ENCODE measurements around the gene EPB41L1. TPM values are rescaled to one million over a fixed set of nuclear protein-coding genes. Genes with fewer than 3 reads are reported as not detected.
"Not testable (repeated sequence)": the region's sequence is repeated elsewhere in the genome, so short reads cannot be mapped to it uniquely, and the experiment has no call there.

Gene EPB41L1
- total RNA-seq, 2 experiments from 2014 or later: 0.28 TPM; not detected in 1

GRCh38 chr20:36130390-36130789, 24.1 kb upstream of the EPB41L1 start:
- H3K27me3 Mint-ChIP-seq: peaks cover 4% of the 10 kb centered on the region
- H3K36me3 Mint-ChIP-seq: no peaks in the 10 kb centered on the region
- no peaks in the 10 kb centered on the region for H3K9me3 Mint-ChIP-seq (ENCODE audit: low read depth)
- ATAC-seq: no peak
- CTCF ChIA-PET: interaction anchor here (0.6 to 2.3 kb wide), 2 partner anchors 32 to 138 kb away, joined by 3 to 5 read pairs; no protein-coding TSS in a partner anchor
- no peak overlapping the region for H3K27ac Mint-ChIP-seq
- H3K4me3 Mint-ChIP-seq: no peak overlapping the region
- no peak for DNase-seq
- no peaks in the 10 kb centered on the region for H3K4me1 Mint-ChIP-seq

DNA sequence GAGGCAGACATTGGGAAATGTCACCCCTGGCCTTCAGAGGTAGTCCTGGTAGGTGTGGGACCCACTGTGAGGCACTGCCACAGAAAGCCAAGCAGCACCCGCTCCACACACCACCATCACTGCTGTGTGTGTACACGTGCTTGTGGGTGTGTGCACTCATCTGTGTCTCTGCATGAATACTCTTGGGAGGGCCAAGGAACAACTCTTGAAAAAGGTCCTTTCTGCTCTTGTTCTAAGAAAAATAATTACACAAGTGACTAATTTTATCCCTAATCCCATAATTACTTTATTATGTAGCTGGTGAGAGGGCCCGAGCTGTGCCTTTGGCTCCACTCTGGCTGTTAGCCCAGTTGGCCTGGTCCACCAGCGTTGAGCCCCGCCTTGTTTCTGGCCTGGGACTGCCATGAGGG, 21.7 kb upstream of the EPB41L1 start:
- ATAC-seq (no peak), DNase-seq (no peak)
- Mint-ChIP-seq H3K36me3 (no peaks in the 10 kb centered on the region), H3K4me1 (no peaks in the 10 kb centered on the region), H3K9me3 (ENCODE audit: low read depth) (no peaks in the 10 kb centered on the region), H3K27ac (no peak overlapping the region), H3K4me3 (no peak overlapping the region), H3K27me3 (peaks cover 1% of the 10 kb centered on the region)
- CTCF ChIA-PET: interaction anchor here (8.7 kb wide), 1 partner anchor 140 kb away, joined by 243 read pairs; no protein-coding TSS in a partner anchor

DNA sequence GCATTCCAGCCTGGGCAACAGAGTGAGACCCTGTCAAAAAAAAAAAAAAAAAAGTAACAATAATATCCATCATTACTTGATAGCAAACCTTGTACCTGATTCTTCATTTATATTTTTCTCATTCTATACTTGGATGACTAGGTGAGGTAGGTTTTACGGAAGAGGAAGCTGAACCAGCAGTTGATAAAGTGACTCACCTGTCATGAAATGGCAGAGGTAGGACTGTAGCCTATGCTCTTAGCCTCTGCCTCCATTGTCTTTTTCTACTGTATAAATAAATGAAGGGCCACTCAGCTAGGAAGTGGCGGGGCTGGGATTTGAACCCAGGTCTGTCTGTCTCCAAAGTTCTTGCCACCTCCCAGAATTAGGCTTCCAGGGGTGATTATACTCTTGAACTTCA, 20.7 kb upstream of the EPB41L1 start:
- no peak for ATAC-seq
- no peak overlapping the region for H3K27ac Mint-ChIP-seq
- CTCF ChIA-PET: interaction anchor here (0.8 to 8.7 kb wide), 2 partner anchors 20 to 141 kb away, joined by 3 to 243 read pairs; no protein-coding TSS in a partner anchor
- peaks cover 2% of the 10 kb centered on the region for H3K27me3 Mint-ChIP-seq
- no peak overlapping the region for H3K4me3 Mint-ChIP-seq
- H3K4me1 Mint-ChIP-seq: no peaks in the 10 kb centered on the region
- DNase-seq: no peak
- H3K9me3 Mint-ChIP-seq (ENCODE audit: low read depth): no peaks in the 10 kb centered on the region
- H3K36me3 Mint-ChIP-seq: no peaks in the 10 kb centered on the region

- Mint-ChIP-seq H3K4me3 (no peak overlapping the region), H3K9me3 (ENCODE audit: low read depth) (no peaks in the 10 kb centered on the region), H3K27ac (no peak overlapping the region), H3K36me3 (no peaks in the 10 kb centered on the region), H3K27me3 (peaks cover 2% of the 10 kb centered on the region), H3K4me1 (no peaks in the 10 kb centered on the region)
- ATAC-seq (no peak), DNase-seq (no peak)
- CTCF ChIA-PET: interaction anchor here (8.7 kb wide), 1 partner anchor 143 kb away, joined by 243 read pairs; no protein-coding TSS in a partner anchor
These were observed 19.4 kb upstream of the EPB41L1 start for GRCh38 chr20:36135159-36135558.

- Mint-ChIP-seq H3K27me3 (peaks cover 2% of the 10 kb centered on the region), H3K4me1 (no peaks in the 10 kb centered on the region), H3K36me3 (no peaks in the 10 kb centered on the region), H3K27ac (no peak overlapping the region), H3K4me3 (no peak overlapping the region), H3K9me3 (ENCODE audit: low read depth) (no peaks in the 10 kb centered on the region)
- no peak for ATAC-seq
- CTCF ChIA-PET: interaction anchor here (8.7 kb wide), 1 partner anchor 143 kb away, joined by 243 read pairs; no protein-coding TSS in a partner anchor
- no peak for DNase-seq
These were observed 18.7 kb upstream of the EPB41L1 start for GRCh38 chr20:36135821-36136220.

DNA sequence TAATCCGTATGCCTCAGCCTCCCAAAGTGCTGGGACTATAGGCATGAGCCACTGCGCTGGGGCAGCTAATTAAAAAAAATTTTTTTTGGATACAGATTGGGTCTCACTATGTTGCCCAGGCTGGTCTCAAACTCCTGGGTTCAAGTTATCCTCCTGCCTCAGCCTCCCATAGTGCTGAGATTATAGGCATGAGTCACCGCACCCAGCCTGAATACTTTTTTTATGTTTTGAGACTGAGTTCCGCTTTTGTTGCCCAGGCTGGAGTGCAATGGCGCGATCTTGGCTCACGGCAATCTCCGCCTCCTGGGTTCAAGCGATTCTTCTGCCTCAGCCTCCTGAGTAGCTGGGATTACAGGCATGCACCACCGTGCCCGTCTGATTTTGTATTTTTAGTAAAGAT, 17.2 kb upstream of the EPB41L1 start:
- not testable (repeated sequence) for DNase-seq; H3K4me3 Mint-ChIP-seq; ATAC-seq; H3K27ac Mint-ChIP-seq; H3K36me3 Mint-ChIP-seq; H3K27me3 Mint-ChIP-seq; H3K9me3 Mint-ChIP-seq (ENCODE audit: low read depth); H3K4me1 Mint-ChIP-seq
- CTCF ChIA-PET: interaction anchor here (1.2 to 8.7 kb wide), 5 partner anchors 10 to 177 kb away, joined by 3 to 243 read pairs (median 3); no protein-coding TSS in a partner anchor

DNA sequence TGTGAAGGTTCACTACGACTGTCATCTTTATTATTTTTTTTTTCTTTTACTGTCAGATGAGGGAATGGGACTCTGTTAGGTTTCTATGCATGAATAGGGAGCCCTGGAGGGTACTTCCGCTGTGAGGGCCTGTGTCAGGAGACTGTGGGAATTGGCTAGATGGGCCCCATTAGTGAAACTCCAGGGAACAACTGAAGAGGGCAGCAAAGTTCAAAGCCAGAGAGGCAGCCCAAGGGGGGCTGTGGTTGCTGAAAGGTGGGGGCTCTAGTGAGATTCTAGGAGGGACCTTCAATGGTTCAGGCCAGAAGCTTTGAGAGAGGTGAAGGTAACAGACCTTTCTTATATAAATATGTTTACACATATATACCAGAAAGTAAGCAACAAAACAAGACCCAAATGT, 13.2 kb upstream of the EPB41L1 start:
- no peaks in the 10 kb centered on the region for H3K9me3 Mint-ChIP-seq (ENCODE audit: low read depth)
- CTCF ChIA-PET: interaction anchor here (0.6 to 8.7 kb wide), 2 partner anchors 149 kb away, joined by 3 to 243 read pairs; no protein-coding TSS in a partner anchor
- no peak for ATAC-seq
- no peaks in the 10 kb centered on the region for H3K36me3 Mint-ChIP-seq
- H3K4me1 Mint-ChIP-seq: peaks cover 7% of the 10 kb centered on the region
- no peak for DNase-seq
- no peak overlapping the region for H3K27ac Mint-ChIP-seq
- peaks cover 15% of the 10 kb centered on the region for H3K27me3 Mint-ChIP-seq
- no peak overlapping the region for H3K4me3 Mint-ChIP-seq

DNA sequence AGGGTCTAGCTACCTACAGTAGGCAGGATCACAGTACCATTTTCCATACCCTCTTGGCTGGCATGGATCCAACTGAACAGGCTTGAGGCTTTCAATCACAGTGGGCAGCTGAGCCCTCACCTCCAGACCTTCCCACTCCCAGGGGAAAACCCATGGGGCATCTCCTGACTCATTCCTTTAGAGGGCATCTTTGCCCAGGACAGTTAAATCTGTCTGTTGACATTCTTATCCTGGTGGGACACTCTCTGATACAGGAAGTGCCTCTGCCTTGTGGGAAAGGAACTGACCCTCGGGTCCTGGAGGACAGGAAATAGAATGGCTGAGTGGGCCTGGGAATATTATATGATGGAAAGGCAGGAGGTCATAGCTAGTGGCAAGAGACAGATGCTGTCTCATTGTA, 10.2 kb upstream of the EPB41L1 start:
- DNase-seq (no peak), ATAC-seq (no peak)
- Mint-ChIP-seq H3K27ac (no peak overlapping the region), H3K9me3 (ENCODE audit: low read depth) (no peaks in the 10 kb centered on the region), H3K36me3 (no peaks in the 10 kb centered on the region), H3K27me3 (peaks cover 17% of the 10 kb centered on the region), H3K4me3 (no peak overlapping the region), H3K4me1 (peaks cover 7% of the 10 kb centered on the region)
- CTCF ChIA-PET: interaction anchor here (1.9 to 3.4 kb wide), 3 partner anchors 151 to 190 kb away, joined by 4 to 17 read pairs (median 9); partner anchors contain the start of gene SCAND1

GRCh38 chr20:36145877-36146707, 8.4 kb upstream of the EPB41L1 start:
- Mint-ChIP-seq H3K4me3 (no peak overlapping the region), H3K9me3 (ENCODE audit: low read depth) (no peaks in the 10 kb centered on the region), H3K27me3 (peaks cover 17% of the 10 kb centered on the region), H3K27ac (no peak overlapping the region), H3K4me1 (peaks cover 7% of the 10 kb centered on the region), H3K36me3 (no peaks in the 10 kb centered on the region)
- DNase-seq (no peak), ATAC-seq (no peak)
- CTCF ChIA-PET: interaction anchor here (0.7 to 3.4 kb wide), 4 partner anchors 54 to 532 kb away, joined by 3 to 9 read pairs (median 4); no protein-coding TSS in a partner anchor

DNA sequence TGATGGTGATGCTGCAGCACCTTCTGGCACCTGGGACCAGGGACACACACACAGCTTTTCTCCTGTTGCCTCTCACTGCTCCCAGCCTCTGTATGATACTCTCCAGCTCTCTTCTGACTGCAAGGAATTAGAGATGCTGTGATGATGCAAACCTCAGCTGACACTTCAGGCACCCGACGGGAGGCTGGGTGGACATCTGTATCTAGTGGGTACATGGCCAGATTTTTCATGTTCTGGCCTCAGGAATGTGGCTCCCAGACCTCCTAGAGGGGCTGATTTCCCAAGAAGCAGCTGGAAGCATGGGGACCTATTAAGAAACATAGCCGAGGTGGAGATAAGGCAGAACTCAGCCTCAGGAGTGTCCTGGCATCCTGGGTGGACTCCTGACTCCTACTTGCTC, 6.8 kb upstream of the EPB41L1 start:
- Mint-ChIP-seq H3K4me1 (peaks cover 5% of the 10 kb centered on the region), H3K36me3 (no peaks in the 10 kb centered on the region), H3K4me3 (no peak overlapping the region), H3K9me3 (ENCODE audit: low read depth) (no peaks in the 10 kb centered on the region), H3K27ac (no peak overlapping the region), H3K27me3 (peaks cover 20% of the 10 kb centered on the region)
- CTCF ChIA-PET: interaction anchor here (1.3 kb wide), 1 partner anchor 55 kb away, joined by 3 read pairs; no protein-coding TSS in a partner anchor
- DNase-seq: no peak
- no peak for ATAC-seq

DNA sequence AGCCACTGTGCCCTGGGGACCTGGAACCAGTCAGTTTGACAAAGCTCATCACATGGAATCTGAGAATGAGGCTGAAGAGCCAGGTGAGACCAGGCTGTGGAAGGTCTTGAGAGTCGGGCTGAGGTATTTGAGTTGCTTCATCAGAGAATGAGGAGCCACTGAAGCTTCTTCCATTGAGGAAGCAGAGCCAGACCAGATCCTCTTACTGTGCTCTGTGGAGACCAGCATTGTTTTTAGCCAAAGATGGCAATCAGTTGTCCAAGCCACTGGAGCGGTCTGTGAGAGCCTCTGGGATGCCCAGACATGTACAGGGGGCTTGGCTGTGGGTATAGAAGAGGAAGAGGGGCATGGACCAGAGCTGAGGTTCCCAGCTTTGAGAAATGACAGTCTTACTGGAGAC, 6.1 kb upstream of the EPB41L1 start:
- Mint-ChIP-seq H3K9me3 (ENCODE audit: low read depth) (no peaks in the 10 kb centered on the region), H3K4me3 (no peak overlapping the region), H3K27me3 (peaks cover 27% of the 10 kb centered on the region), H3K27ac (no peak overlapping the region), H3K4me1 (no peaks in the 10 kb centered on the region), H3K36me3 (no peaks in the 10 kb centered on the region)
- CTCF ChIA-PET: interaction anchor here (0.7 to 3.0 kb wide), 4 partner anchors 8 to 155 kb away, joined by 3 to 11 read pairs (median 3); no protein-coding TSS in a partner anchor
- ATAC-seq: no peak
- DNase-seq: no peak

DNA sequence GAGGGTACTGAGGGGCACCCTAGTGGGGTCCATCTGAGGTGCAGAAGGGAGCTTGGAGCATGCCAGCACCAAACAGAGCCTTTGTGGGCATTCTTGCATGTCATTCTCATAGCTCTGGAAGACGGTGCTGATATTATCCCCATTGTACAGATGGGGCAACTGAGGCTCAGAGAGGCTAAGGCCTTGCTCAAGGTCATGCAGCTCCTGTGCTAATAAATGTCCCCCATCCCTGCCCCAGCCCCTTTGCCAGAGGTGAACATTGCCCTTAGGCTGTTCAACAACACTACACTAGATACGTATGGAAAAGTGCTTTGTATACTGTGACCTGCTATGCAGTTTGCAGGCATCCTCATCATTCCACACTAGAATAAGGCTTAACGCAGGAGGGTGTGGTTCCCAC, 5.5 kb upstream of the EPB41L1 start:
- Mint-ChIP-seq H3K4me1 (no peaks in the 10 kb centered on the region), H3K9me3 (ENCODE audit: low read depth) (no peaks in the 10 kb centered on the region), H3K27me3 (peaks cover 32% of the 10 kb centered on the region), H3K4me3 (no peak overlapping the region), H3K36me3 (no peaks in the 10 kb centered on the region), H3K27ac (no peak overlapping the region)
- no peak for DNase-seq
- ATAC-seq: no peak
- CTCF ChIA-PET: interaction anchor here (1.1 to 3.0 kb wide), 2 partner anchors 44 to 156 kb away, joined by 3 to 11 read pairs; no protein-coding TSS in a partner anchor

- H3K4me1 Mint-ChIP-seq: no peaks in the 10 kb centered on the region
- H3K27me3 Mint-ChIP-seq: peaks cover 28% of the 10 kb centered on the region
- H3K9me3 Mint-ChIP-seq (ENCODE audit: low read depth): no peaks in the 10 kb centered on the region
- H3K27ac Mint-ChIP-seq: no peak overlapping the region
- H3K4me3 Mint-ChIP-seq: no peak overlapping the region
- no peak for DNase-seq
- CTCF ChIA-PET: interaction anchor here (3.0 kb wide), 1 partner anchor 156 kb away, joined by 11 read pairs; no protein-coding TSS in a partner anchor
- no peaks in the 10 kb centered on the region for H3K36me3 Mint-ChIP-seq
- no peak for ATAC-seq
These were observed 5.1 kb upstream of the EPB41L1 start for GRCh38 chr20:36149469-36149868.
